PC-3 (cell line): ENCODE results near the gene PRSS48.

Experiments used
- EZH2 ChIP-seq: fragments of 300-600 bp; sonication (generic); IDR thresholded peaks from one replicate; pipeline ENCODE4 v1.6.1; 2017; ENCODE audit warnings: antibody characterized with exemption, mild to moderate bottlenecking, low read length; ENCODE audit not compliant: unreplicated experiment
- EZH2phosphoT487 ChIP-seq: fragments of 300-600 bp; sonication (generic); IDR thresholded peaks from 2 replicates; pipeline ENCODE4 v1.6.1; 2018; ENCODE audit warnings: mild to moderate bottlenecking, antibody characterized with exemption, low read length, borderline replicate concordance
- TF ChIP-seq, protein P1 (sequence below): fragments of 300-600 bp; sonication (generic); conservative IDR thresholded peaks from 2 replicates; pipeline ENCODE4 v1.5.1; 2017; ENCODE audit warnings: antibody characterized with exemption, low read depth, mild to moderate bottlenecking, low read length

DNA sequence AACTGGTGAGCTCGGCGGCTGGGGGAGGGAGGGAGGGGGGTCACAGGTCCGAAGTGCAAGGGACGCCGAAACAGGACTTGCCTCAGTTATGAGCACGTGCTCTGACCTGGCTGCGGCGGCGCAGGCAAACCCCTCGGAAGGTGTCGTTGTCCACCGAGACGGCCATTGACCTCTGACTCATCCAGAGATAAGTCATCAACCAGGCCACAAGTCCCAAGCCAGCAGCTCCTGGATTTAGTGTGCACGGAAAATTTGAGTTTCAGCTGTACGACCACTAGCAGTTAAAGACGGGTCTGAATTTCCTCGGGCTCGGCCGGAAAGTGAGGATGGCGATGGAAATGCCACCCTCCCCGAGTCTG, 47.8 kb downstream of the PRSS48 start:
- TF ChIP-seq, protein P1, sequence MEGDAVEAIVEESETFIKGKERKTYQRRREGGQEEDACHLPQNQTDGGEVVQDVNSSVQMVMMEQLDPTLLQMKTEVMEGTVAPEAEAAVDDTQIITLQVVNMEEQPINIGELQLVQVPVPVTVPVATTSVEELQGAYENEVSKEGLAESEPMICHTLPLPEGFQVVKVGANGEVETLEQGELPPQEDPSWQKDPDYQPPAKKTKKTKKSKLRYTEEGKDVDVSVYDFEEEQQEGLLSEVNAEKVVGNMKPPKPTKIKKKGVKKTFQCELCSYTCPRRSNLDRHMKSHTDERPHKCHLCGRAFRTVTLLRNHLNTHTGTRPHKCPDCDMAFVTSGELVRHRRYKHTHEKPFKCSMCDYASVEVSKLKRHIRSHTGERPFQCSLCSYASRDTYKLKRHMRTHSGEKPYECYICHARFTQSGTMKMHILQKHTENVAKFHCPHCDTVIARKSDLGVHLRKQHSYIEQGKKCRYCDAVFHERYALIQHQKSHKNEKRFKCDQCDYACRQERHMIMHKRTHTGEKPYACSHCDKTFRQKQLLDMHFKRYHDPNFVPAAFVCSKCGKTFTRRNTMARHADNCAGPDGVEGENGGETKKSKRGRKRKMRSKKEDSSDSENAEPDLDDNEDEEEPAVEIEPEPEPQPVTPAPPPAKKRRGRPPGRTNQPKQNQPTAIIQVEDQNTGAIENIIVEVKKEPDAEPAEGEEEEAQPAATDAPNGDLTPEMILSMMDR: no peak
- TF ChIP-seq EZH2 (no peak), EZH2phosphoT487 (no peak)
